ENCODE measurements around the gene CCN2.

The CCN2 gene

DNA sequence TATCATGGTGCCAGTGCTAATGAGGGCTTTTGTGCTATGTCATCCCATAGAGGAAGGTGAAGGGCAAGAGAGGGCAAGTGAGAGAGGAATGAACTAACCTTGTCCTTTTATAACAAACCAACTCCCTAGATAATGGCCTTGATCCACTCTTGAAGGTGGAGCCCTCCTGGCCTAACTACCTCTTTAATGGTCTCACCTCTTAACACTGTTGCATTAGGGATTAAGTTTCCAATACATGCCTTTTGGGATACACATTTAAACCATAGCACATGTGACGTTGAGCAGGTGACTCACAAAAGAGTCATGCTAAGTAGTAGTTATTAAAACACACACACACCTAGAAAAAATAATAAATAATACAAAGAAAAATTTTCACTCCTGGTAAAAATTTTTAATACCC lies 36.9 kb downstream of the CCN2 start:
- no peaks in the 10 kb centered on the region for H4K20me1 ChIP-seq (ENCODE audit: insufficient read depth, low read length)
- no peaks in the 10 kb centered on the region for H3K36me3 ChIP-seq (ENCODE audit: insufficient read depth, low read length)
- H3K79me2 ChIP-seq (ENCODE audit: insufficient read depth, low read length) = no peaks in the 10 kb centered on the region
- no peaks in the 10 kb centered on the region for H3K9me2 ChIP-seq (ENCODE audit: low read depth, low read length)
- no peaks in the 10 kb centered on the region for H3K9me3 ChIP-seq (ENCODE audit: low read length)
- H3K27me3 ChIP-seq (ENCODE audit: insufficient read depth, low read length) = no peaks in the 10 kb centered on the region
- no peak for TF ChIP-seq EZH2 (IDR thresholded peaks at IDR 0.05; ENCODE audit: borderline replicate concordance, low read length)
- TF ChIP-seq, protein P1, sequence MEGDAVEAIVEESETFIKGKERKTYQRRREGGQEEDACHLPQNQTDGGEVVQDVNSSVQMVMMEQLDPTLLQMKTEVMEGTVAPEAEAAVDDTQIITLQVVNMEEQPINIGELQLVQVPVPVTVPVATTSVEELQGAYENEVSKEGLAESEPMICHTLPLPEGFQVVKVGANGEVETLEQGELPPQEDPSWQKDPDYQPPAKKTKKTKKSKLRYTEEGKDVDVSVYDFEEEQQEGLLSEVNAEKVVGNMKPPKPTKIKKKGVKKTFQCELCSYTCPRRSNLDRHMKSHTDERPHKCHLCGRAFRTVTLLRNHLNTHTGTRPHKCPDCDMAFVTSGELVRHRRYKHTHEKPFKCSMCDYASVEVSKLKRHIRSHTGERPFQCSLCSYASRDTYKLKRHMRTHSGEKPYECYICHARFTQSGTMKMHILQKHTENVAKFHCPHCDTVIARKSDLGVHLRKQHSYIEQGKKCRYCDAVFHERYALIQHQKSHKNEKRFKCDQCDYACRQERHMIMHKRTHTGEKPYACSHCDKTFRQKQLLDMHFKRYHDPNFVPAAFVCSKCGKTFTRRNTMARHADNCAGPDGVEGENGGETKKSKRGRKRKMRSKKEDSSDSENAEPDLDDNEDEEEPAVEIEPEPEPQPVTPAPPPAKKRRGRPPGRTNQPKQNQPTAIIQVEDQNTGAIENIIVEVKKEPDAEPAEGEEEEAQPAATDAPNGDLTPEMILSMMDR (IDR thresholded peaks at IDR 0.05; ENCODE audit: low read length) = no peak
- no peaks in the 10 kb centered on the region for H3K4me1 ChIP-seq (ENCODE audit: insufficient read depth, low read length, severe bottlenecking)
- H3K27ac ChIP-seq (ENCODE audit: low read depth, low read length, poor library complexity, severe bottlenecking) = no peak overlapping the region
- H3K9ac ChIP-seq (ENCODE audit: low read length) = no peak overlapping the region
- no peak overlapping the region for H3K4me2 ChIP-seq (ENCODE audit: low read length)
- no peak overlapping the region for H2AFZ ChIP-seq (ENCODE audit: low read length)
- H3F3A ChIP-seq (ENCODE audit: insufficient read depth, low read length) = no peaks in the 10 kb centered on the region
- no peak overlapping the region for H3K4me3 ChIP-seq (ENCODE audit: low read depth, low read length, poor library complexity, severe bottlenecking)

DNA sequence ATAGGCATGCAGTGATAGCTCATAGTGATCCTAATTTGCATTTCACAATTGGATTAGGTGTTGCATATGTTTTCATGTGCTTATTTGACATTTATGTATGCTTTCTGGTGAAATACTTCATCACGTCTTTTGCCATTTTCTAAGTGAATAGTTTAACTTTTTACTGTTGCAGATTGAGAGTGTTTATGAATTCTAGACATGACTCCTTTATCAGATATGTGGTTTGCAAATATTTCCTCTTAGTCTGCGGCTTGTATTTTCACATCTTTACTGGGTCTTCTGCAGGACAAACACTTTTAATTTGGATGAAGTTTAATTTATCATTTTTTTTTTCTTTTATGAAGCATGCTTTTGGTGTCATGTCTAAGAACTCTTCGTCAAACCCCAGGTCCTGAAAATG lies 39.2 kb downstream of the CCN2 start:
- Histone ChIP-seq H3K36me3 (ENCODE audit: insufficient read depth, low read length) (no peaks in the 10 kb centered on the region), H3K9me2 (ENCODE audit: low read depth, low read length) (no peaks in the 10 kb centered on the region), H3K9me3 (ENCODE audit: low read length) (no peaks in the 10 kb centered on the region), H3F3A (ENCODE audit: insufficient read depth, low read length) (no peaks in the 10 kb centered on the region), H3K4me1 (ENCODE audit: insufficient read depth, low read length, severe bottlenecking) (no peaks in the 10 kb centered on the region), H3K4me3 (ENCODE audit: low read depth, low read length, poor library complexity, severe bottlenecking) (no peak overlapping the region), H3K79me2 (ENCODE audit: insufficient read depth, low read length) (no peaks in the 10 kb centered on the region), H3K27ac (ENCODE audit: low read depth, low read length, poor library complexity, severe bottlenecking) (no peak overlapping the region), H3K4me2 (ENCODE audit: low read length) (no peak overlapping the region), H3K9ac (ENCODE audit: low read length) (no peak overlapping the region), H3K27me3 (ENCODE audit: insufficient read depth, low read length) (no peaks in the 10 kb centered on the region), H2AFZ (ENCODE audit: low read length) (no peak overlapping the region), H4K20me1 (ENCODE audit: insufficient read depth, low read length) (no peaks in the 10 kb centered on the region)
- no peak for TF ChIP-seq EZH2 (IDR thresholded peaks at IDR 0.05; ENCODE audit: borderline replicate concordance, low read length)
- TF ChIP-seq, protein P1 (IDR thresholded peaks at IDR 0.05; ENCODE audit: low read length) = no peak

DNA sequence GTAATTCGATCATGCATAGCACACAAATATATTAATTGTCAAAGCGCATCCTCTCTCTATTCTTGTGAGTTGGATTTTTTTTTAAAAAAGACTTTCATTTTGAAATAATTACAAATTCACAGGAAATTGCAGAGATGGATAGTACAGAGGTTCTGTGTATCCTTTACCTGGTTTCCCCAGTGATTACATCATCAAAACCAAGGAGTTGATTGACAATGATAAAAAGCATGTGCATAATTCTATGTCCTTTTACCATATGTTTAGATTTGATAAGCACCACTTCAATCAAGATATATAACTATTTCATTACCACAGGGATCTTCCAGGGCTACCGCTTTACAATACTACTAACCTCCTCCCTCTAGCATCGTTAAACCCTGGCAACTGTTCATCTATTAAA lies 40.2 kb downstream of the CCN2 start:
- H3K27me3 ChIP-seq (ENCODE audit: insufficient read depth, low read length) = no peaks in the 10 kb centered on the region
- no peaks in the 10 kb centered on the region for H3K79me2 ChIP-seq (ENCODE audit: insufficient read depth, low read length)
- no peak overlapping the region for H3K9ac ChIP-seq (ENCODE audit: low read length)
- H3K27ac ChIP-seq (ENCODE audit: low read depth, low read length, poor library complexity, severe bottlenecking) = no peak overlapping the region
- H4K20me1 ChIP-seq (ENCODE audit: insufficient read depth, low read length) = no peaks in the 10 kb centered on the region
- no peak overlapping the region for H3K4me2 ChIP-seq (ENCODE audit: low read length)
- H3K9me2 ChIP-seq (ENCODE audit: low read depth, low read length) = no peaks in the 10 kb centered on the region
- no peaks in the 10 kb centered on the region for H3F3A ChIP-seq (ENCODE audit: insufficient read depth, low read length)
- no peaks in the 10 kb centered on the region for H3K9me3 ChIP-seq (ENCODE audit: low read length)
- TF ChIP-seq, protein P1 (IDR thresholded peaks at IDR 0.05; ENCODE audit: low read length) = no peak
- TF ChIP-seq EZH2 (IDR thresholded peaks at IDR 0.05; ENCODE audit: borderline replicate concordance, low read length) = no peak
- H3K36me3 ChIP-seq (ENCODE audit: insufficient read depth, low read length) = no peaks in the 10 kb centered on the region
- H3K4me1 ChIP-seq (ENCODE audit: insufficient read depth, low read length, severe bottlenecking) = no peaks in the 10 kb centered on the region
- no peak overlapping the region for H3K4me3 ChIP-seq (ENCODE audit: low read depth, low read length, poor library complexity, severe bottlenecking)
- H2AFZ ChIP-seq (ENCODE audit: low read length) = no peak overlapping the region
